Endothelial cell of umbilical vein (primary cell): ENCODE data around the gene FBLN2. TPM values are rescaled to one million over a fixed set of nuclear protein-coding genes. Genes with fewer than 3 reads are reported as not detected.

ENCODE experiments used
- BruUV-seq: library from RNA; stranded (reverse); fragments of 400-500 nt; replicated peaks from 2 replicates; lab custom pipeline; 2021; lab: Mats Ljungman, UMichigan
- CTCF ChIA-PET: fragments of 300-600, 350-600 bp; sonication (Branson Sonifier 250); formaldehyde crosslinking; loops from one replicate; lab custom pipeline; 2021; ENCODE audit warnings: antibody characterized with exemption, inconsistent platforms; lab: Charles Lee
- POLR2A ChIA-PET: fragments of 300-600, 350-600 bp; sonication (Branson Sonifier 250); formaldehyde crosslinking; loops from one replicate; lab custom pipeline; 2021; ENCODE audit warnings: antibody characterized with exemption, inconsistent platforms; lab: Charles Lee
- DNase-seq: peaks from one replicate; pipeline ENCODE4 v3.0.0-alpha.2; 2011; ENCODE audit warnings: low read depth, low spot score
- FAIRE-seq: peaks from 2 replicates; lab custom pipeline; 2011; peaks lifted over from hg19 to GRCh38; lab: Jason Lieb, UNC
- H2AFZ ChIP-seq: 2 replicates; pipeline ENCODE4 v1.6.0; 2012; ENCODE audit warnings: low read depth, low read length, control low read depth, inconsistent platforms
- H3K27ac ChIP-seq: 2 replicates; pipeline ENCODE4 v1.5.1; 2011; ENCODE audit warnings: low read depth, mild to moderate bottlenecking, control low read depth, low read length, moderate library complexity; ENCODE audit not compliant: insufficient read depth
- H3K27me3 ChIP-seq, 2 experiments: 2 replicates each; pipeline versions ENCODE4 v1.6.0 to v1.6.1; 2011; ENCODE audit warnings: low read length in 2 of 2, mixed read lengths in 1 of 2; ENCODE audit not compliant: control insufficient read depth in 2 of 2, insufficient read depth in 2 of 2
- H3K36me3 ChIP-seq, 2 experiments: 2 replicates in 1 of 2; 3 replicates in 1 of 2; pipeline ENCODE4 v1.5.1; 2011; ENCODE audit warnings: low read length in 2 of 2, mild to moderate bottlenecking in 1 of 2, moderate library complexity in 1 of 2; ENCODE audit not compliant: control insufficient read depth in 2 of 2, insufficient read depth in 2 of 2; ENCODE audit errors: extremely low read depth in 1 of 2
- H3K4me1 ChIP-seq: 3 replicates; pipeline ENCODE4 v1.5.1; 2011; ENCODE audit warnings: mild to moderate bottlenecking, low read length; ENCODE audit not compliant: control insufficient read depth, insufficient read depth; ENCODE audit errors: extremely low read depth
- H3K4me2 ChIP-seq: 2 replicates; pipeline ENCODE4 v1.6.1; 2011; ENCODE audit warnings: low read length, control low read depth, mixed read lengths; ENCODE audit not compliant: insufficient read depth
- H3K4me3 ChIP-seq, 3 experiments: fragments of 200-600 bp in 1 of 3; sonication (generic), shearing (Covaris generic) in 1 of 3; replicated peaks in 1 of 3; 2 replicates each; pipeline ENCODE4 v1.5.1; 2011 to 2016; ENCODE audit warnings: control low read depth in 3 of 3, low read length in 3 of 3, mild to moderate bottlenecking in 2 of 3, inconsistent platforms in 1 of 3, low read depth in 1 of 3, moderate library complexity in 1 of 3; ENCODE audit not compliant: insufficient read depth in 1 of 3
- H3K79me2 ChIP-seq: 2 replicates; pipeline ENCODE4 v1.6.0; 2012; ENCODE audit warnings: low read length, inconsistent platforms; ENCODE audit not compliant: control insufficient read depth, insufficient read depth
- H3K9ac ChIP-seq: replicated peaks from 2 replicates; pipeline ENCODE3; 2011; ENCODE audit warnings: low read length, control low read depth; ENCODE audit not compliant: insufficient read depth; ENCODE audit errors: extremely low read depth
- H3K9me1 ChIP-seq: replicated peaks from 3 replicates; pipeline ENCODE4 v1.6.0; 2011; ENCODE audit warnings: mild to moderate bottlenecking, low read length; ENCODE audit not compliant: control insufficient read depth, insufficient read depth; ENCODE audit errors: extremely low read depth
- H3K9me3 ChIP-seq: replicated peaks from 2 replicates; pipeline ENCODE4 v1.5.1; 2012; ENCODE audit warnings: low read length, inconsistent platforms; ENCODE audit not compliant: control insufficient read depth, insufficient read depth
- H4K20me1 ChIP-seq: replicated peaks from 2 replicates; pipeline ENCODE3; 2011; ENCODE audit warnings: mild to moderate bottlenecking, low read length; ENCODE audit not compliant: control insufficient read depth, insufficient read depth; ENCODE audit errors: extremely low read depth
- CTCF ChIP-seq, 2 donors: IDR thresholded peaks; 1 replicate in 1 of 2; 2 replicates in 1 of 2; pipeline ENCODE4 v1.5.1; 2011; ENCODE audit warnings: low read length in 2 of 2, mild to moderate bottlenecking in 2 of 2, moderate library complexity in 2 of 2, control low read depth in 1 of 2, inconsistent platforms in 1 of 2, low read depth in 1 of 2; ENCODE audit not compliant: insufficient read depth in 1 of 2; ENCODE audit errors: extremely low read depth in 1 of 2
- EZH2 ChIP-seq: IDR thresholded peaks from 2 replicates; pipeline ENCODE4 v1.6.1; 2012; ENCODE audit warnings: borderline replicate concordance, low read depth, mild to moderate bottlenecking, moderate library complexity, low read length, inconsistent platforms; ENCODE audit not compliant: severe bottlenecking
- FOS ChIP-seq: IDR thresholded peaks from 2 replicates; pipeline ENCODE4 v1.6.1; 2011; ENCODE audit warnings: mild to moderate bottlenecking, low read length, moderate library complexity, borderline replicate concordance; ENCODE audit not compliant: insufficient read depth
- GATA2 ChIP-seq: IDR thresholded peaks from 2 replicates; pipeline ENCODE4 v1.7.0; 2011; ENCODE audit warnings: low read depth, mild to moderate bottlenecking, moderate library complexity, mixed read lengths, low read length; ENCODE audit not compliant: insufficient read length, insufficient read depth
- JUN ChIP-seq: IDR thresholded peaks from 2 replicates; pipeline ENCODE4 v1.6.1; 2011; ENCODE audit warnings: borderline replicate concordance, low read depth; ENCODE audit not compliant: insufficient read length, insufficient read depth
- MYC ChIP-seq: IDR thresholded peaks from one replicate; pipeline ENCODE4 v1.6.1; 2011; ENCODE audit warnings: mild to moderate bottlenecking, low read depth, low read length
- POLR2A ChIP-seq: IDR thresholded peaks from 2 replicates; pipeline ENCODE4 v1.6.1; 2012; ENCODE audit warnings: low read depth, mild to moderate bottlenecking, control low read depth, low read length
- POLR2AphosphoS5 ChIP-seq: IDR thresholded peaks from 2 replicates; pipeline ENCODE4 v1.6.1; 2012; ENCODE audit warnings: low read depth, mild to moderate bottlenecking, control low read depth, low read length, moderate library complexity; ENCODE audit not compliant: insufficient read depth
- dilution Hi-C: fragments of 300-500 bp; cut with MboI; formaldehyde crosslinking; loops from one replicate; pipeline ENCODE4 v1.15.0; 2019; ENCODE audit warnings: low sequenced_read_pairs; ENCODE audit not compliant: extremely low pct_ligation_motif_present
- intact Hi-C: fragments of 100-400 bp; cut with micrococcal nuclease; formaldehyde crosslinking; loops from one replicate; pipeline ENCODE4 v1.10.0; 2022
- polyA plus RNA-seq, 4 experiments: library from polyadenylated mRNA; depleted of rRNA in 3 of 4; stranded (reverse) in 3 of 4; unstranded in 1 of 4; fragments of >200 nt; gene quantifications; 2 replicates each; pipeline versions ENCODE4 v1.2.1 to v1.2.3, GENCODE V29; 2011 to 2012; ENCODE audit warnings: missing spikeins in 1 of 4
- total RNA-seq: library from RNA; stranded (reverse); gene quantifications from 2 replicates; pipeline ENCODE4 v1.2.3, GENCODE V29; 2021
- TF ChIP-seq, protein P1 (sequence below): IDR thresholded peaks from 2 replicates; pipeline ENCODE4 v1.6.1; 2011; ENCODE audit not compliant: insufficient read depth, insufficient read length

Gene FBLN2
- total and polyA plus RNA-seq, 2 donors (not counting 3 experiments of a cell fraction or from before 2014, with no cell fraction given), result 1.4 to 1.9 TPM

GRCh38 chr3:13590841-13591520 lies 42.1 kb downstream of the FBLN2 start:
- H4K20me1 ChIP-seq, result no peaks in the 10 kb centered on the region
- no peak overlapping the region for H3K27ac ChIP-seq
- ChIA-PET POLR2A (no interaction called here), CTCF (no interaction called here)
- FAIRE-seq, result no peak
- H3K79me2 ChIP-seq, result no peaks in the 10 kb centered on the region
- no TSS peak for BruUV-seq
- H3K27me3 ChIP-seq, result no peaks in the 10 kb centered on the region
- no peaks in the 10 kb centered on the region for H3K36me3 ChIP-seq
- dilution Hi-C loops, result no loop called here
- H3K4me3 ChIP-seq, result no peak overlapping the region
- intact Hi-C loops, result no loop called here
- no peak overlapping the region for H3K4me2 ChIP-seq
- no peaks in the 10 kb centered on the region for H3K4me1 ChIP-seq
- H2AFZ ChIP-seq, result no peak overlapping the region
- TF ChIP-seq GATA2, result no peak
- no peak for TF ChIP-seq JUN
- TF ChIP-seq MYC, result no peak
- no peak for TF ChIP-seq POLR2AphosphoS5
- TF ChIP-seq, protein P1, sequence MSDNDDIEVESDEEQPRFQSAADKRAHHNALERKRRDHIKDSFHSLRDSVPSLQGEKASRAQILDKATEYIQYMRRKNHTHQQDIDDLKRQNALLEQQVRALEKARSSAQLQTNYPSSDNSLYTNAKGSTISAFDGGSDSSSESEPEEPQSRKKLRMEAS, result no peak
- TF ChIP-seq EZH2, result no peak
- no peak for TF ChIP-seq CTCF (IDR thresholded peaks at IDR 0.05; ENCODE audit: extremely low read depth in 1 of 2, insufficient read depth in 1 of 2, low read depth in 1 of 2, low read length in 2 of 2)
- TF ChIP-seq FOS, result no peak
- TF ChIP-seq POLR2A, result no peak
- no peaks in the 10 kb centered on the region for H3K9me1 ChIP-seq
- no peak overlapping the region for H3K9ac ChIP-seq
- DNase-seq, result no peak
- no peaks in the 10 kb centered on the region for H3K9me3 ChIP-seq
